HEK293 (cell line): ENCODE data around the gene THY1.

Experiments used
- MYNN ChIP-seq: fragments of 450-650 bp; formaldehyde crosslinking; IDR thresholded peaks from 2 replicates; pipeline ENCODE4 v1.5.1; 2016; ENCODE audit warnings: missing biosample characterization, missing genetic modification characterization, borderline replicate concordance
- SCRT2 ChIP-seq: fragments of 450-650 bp; formaldehyde crosslinking; IDR thresholded peaks from 2 replicates; pipeline ENCODE4 v1.5.1; 2016; ENCODE audit warnings: missing biosample characterization, missing genetic modification characterization
- SP2 ChIP-seq: fragments of 450-650 bp; formaldehyde crosslinking; IDR thresholded peaks from 2 replicates; pipeline ENCODE4 v1.5.1; 2016; ENCODE audit warnings: missing biosample characterization, missing genetic modification characterization
- ZBTB7A ChIP-seq: fragments of 450-650 bp; formaldehyde crosslinking; IDR thresholded peaks from 2 replicates; pipeline ENCODE4 v1.5.1; 2016; ENCODE audit warnings: low read depth, missing biosample characterization, missing genetic modification characterization
- ZNF138 ChIP-seq: fragments of 450-650 bp; formaldehyde crosslinking; IDR thresholded peaks from 2 replicates; pipeline ENCODE4 v1.5.1; 2016; ENCODE audit warnings: missing biosample characterization, missing genetic modification characterization, borderline replicate concordance
- ZNF274 ChIP-seq, 2 experiments: fragments of 200-500 bp in 1 of 2; fragments of 450-650 bp in 1 of 2; sonication (Bioruptor generic) in 1 of 2; formaldehyde crosslinking in 1 of 2; IDR thresholded peaks; 2 replicates each; pipeline versions ENCODE4 v1.5.1 to v1.6.1; 2014 to 2016; ENCODE audit warnings: borderline replicate concordance in 1 of 2, inconsistent platforms in 1 of 2, low read length in 1 of 2, missing biosample characterization in 1 of 2, missing genetic modification characterization in 1 of 2
- ZNF843 ChIP-seq: fragments of 450-650 bp; formaldehyde crosslinking; IDR thresholded peaks from 2 replicates; pipeline ENCODE4 v1.5.1; 2016; ENCODE audit warnings: missing biosample characterization, missing genetic modification characterization
- TF ChIP-seq, protein P1 (sequence below): fragments of 450-650 bp; formaldehyde crosslinking; IDR thresholded peaks from 2 replicates; pipeline ENCODE4 v1.5.1; 2016; ENCODE audit warnings: missing biosample characterization, missing genetic modification characterization
- TF ChIP-seq, protein P2 (sequence below): fragments of 450-650 bp; formaldehyde crosslinking; conservative IDR thresholded peaks from 2 replicates; pipeline ENCODE4 v1.5.1; 2016; ENCODE audit warnings: low read depth, missing biosample characterization, missing genetic modification characterization

GRCh38 chr11:119449498-119449897, 26.5 kb upstream of the THY1 start:
- TF ChIP-seq, protein P1, sequence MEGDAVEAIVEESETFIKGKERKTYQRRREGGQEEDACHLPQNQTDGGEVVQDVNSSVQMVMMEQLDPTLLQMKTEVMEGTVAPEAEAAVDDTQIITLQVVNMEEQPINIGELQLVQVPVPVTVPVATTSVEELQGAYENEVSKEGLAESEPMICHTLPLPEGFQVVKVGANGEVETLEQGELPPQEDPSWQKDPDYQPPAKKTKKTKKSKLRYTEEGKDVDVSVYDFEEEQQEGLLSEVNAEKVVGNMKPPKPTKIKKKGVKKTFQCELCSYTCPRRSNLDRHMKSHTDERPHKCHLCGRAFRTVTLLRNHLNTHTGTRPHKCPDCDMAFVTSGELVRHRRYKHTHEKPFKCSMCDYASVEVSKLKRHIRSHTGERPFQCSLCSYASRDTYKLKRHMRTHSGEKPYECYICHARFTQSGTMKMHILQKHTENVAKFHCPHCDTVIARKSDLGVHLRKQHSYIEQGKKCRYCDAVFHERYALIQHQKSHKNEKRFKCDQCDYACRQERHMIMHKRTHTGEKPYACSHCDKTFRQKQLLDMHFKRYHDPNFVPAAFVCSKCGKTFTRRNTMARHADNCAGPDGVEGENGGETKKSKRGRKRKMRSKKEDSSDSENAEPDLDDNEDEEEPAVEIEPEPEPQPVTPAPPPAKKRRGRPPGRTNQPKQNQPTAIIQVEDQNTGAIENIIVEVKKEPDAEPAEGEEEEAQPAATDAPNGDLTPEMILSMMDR = no peak
- no peak for TF ChIP-seq SCRT2 (tag by site-specific recombination)
- no peak for TF ChIP-seq MYNN
- no peak for TF ChIP-seq ZNF138 (tag by site-specific recombination)
- no peak for TF ChIP-seq ZBTB7A (tag by site-specific recombination)
- TF ChIP-seq SP2 (tag by site-specific recombination) = no peak
- TF ChIP-seq ZNF274 (IDR thresholded peaks at IDR 0.05; ENCODE audit: low read length) = no peak
- TF ChIP-seq ZNF274 (tag by site-specific recombination; IDR thresholded peaks at IDR 0.05; ENCODE audit: borderline replicate concordance) = no peak
- no peak for TF ChIP-seq ZNF843 (tag by site-specific recombination)
- TF ChIP-seq, protein P2, sequence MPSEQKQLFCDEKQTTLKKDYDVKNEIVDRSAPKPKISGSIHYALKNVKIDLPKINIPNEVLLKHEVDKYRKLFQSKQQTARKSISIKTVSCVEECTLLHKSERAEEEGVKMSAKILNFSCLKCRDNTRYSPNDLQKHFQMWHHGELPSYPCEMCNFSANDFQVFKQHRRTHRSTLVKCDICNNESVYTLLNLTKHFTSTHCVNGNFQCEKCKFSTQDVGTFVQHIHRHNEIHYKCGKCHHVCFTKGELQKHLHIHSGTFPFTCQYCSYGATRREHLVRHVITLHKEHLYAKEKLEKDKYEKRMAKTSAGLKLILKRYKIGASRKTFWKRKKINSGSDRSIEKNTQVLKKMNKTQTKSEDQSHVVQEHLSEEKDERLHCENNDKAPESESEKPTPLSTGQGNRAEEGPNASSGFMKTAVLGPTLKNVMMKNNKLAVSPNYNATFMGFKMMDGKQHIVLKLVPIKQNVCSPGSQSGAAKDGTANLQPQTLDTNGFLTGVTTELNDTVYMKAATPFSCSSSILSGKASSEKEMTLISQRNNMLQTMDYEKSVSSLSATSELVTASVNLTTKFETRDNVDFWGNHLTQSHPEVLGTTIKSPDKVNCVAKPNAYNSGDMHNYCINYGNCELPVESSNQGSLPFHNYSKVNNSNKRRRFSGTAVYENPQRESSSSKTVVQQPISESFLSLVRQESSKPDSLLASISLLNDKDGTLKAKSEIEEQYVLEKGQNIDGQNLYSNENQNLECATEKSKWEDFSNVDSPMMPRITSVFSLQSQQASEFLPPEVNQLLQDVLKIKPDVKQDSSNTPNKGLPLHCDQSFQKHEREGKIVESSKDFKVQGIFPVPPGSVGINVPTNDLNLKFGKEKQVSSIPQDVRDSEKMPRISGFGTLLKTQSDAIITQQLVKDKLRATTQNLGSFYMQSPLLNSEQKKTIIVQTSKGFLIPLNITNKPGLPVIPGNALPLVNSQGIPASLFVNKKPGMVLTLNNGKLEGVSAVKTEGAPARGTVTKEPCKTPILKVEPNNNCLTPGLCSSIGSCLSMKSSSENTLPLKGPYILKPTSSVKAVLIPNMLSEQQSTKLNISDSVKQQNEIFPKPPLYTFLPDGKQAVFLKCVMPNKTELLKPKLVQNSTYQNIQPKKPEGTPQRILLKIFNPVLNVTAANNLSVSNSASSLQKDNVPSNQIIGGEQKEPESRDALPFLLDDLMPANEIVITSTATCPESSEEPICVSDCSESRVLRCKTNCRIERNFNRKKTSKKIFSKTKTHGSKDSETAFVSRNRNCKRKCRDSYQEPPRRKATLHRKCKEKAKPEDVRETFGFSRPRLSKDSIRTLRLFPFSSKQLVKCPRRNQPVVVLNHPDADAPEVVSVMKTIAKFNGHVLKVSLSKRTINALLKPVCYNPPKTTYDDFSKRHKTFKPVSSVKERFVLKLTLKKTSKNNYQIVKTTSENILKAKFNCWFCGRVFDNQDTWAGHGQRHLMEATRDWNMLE (tag by site-specific recombination) = no peak
